Stimulated activated naive CD8-positive, alpha-beta T cell treated with anti-CD3 and anti-CD28 coated beads, Interleukin-15, amount 100 ng/mL, for 72 hours (primary cell): ENCODE results near the gene LRRC26.

Source experiments
- ATAC-seq: fragments of 150-1000 bp; cut with Tn5 transposase; 2 replicates; pipeline ENCODE4 v1.10.0; 2021; ENCODE audit warnings: mild to moderate bottlenecking, moderate library complexity
- DNase-seq, 2 donors: peaks; one replicate each; pipeline ENCODE4 v3.0.0; 2021 to 2022
- H3K27ac Mint-ChIP-seq, 2 donors: one replicate each; pipeline ENCODE4 v1.8.0; 2022; ENCODE audit warnings: mild to moderate bottlenecking in 2 of 2, mixed read lengths in 2 of 2, moderate library complexity in 2 of 2
- H3K27me3 Mint-ChIP-seq: one replicate; pipeline ENCODE4 v1.8.0; 2022; ENCODE audit warnings: mixed read lengths
- H3K4me1 Mint-ChIP-seq: one replicate; pipeline ENCODE4 v1.8.0; 2022; ENCODE audit warnings: mild to moderate bottlenecking, mixed read lengths
- H3K4me3 Mint-ChIP-seq, 2 donors: one replicate each; pipeline ENCODE4 v1.8.0; 2022; ENCODE audit warnings: mild to moderate bottlenecking in 2 of 2, mixed read lengths in 2 of 2, moderate library complexity in 1 of 2
- H3K9me3 Mint-ChIP-seq, 2 donors: one replicate each; pipeline ENCODE4 v1.8.0; 2022; ENCODE audit warnings: mixed read lengths in 2 of 2

LRRC26 gene

GRCh38 chr9:137167747-137168572 lies 1.9 kb downstream of the LRRC26 start:
- Mint-ChIP-seq H3K9me3 (no peaks in the 10 kb centered on the region), H3K27me3 (peaks cover 85% of the 10 kb centered on the region), H3K4me1 (peaks cover 7% of the 10 kb centered on the region), H3K27ac (no peak overlapping the region), H3K4me3 (peak overlapping the region in 1 of 2 donors; percentile 31)
- DNase-seq (no peak), ATAC-seq (peak; percentile 7)

DNA sequence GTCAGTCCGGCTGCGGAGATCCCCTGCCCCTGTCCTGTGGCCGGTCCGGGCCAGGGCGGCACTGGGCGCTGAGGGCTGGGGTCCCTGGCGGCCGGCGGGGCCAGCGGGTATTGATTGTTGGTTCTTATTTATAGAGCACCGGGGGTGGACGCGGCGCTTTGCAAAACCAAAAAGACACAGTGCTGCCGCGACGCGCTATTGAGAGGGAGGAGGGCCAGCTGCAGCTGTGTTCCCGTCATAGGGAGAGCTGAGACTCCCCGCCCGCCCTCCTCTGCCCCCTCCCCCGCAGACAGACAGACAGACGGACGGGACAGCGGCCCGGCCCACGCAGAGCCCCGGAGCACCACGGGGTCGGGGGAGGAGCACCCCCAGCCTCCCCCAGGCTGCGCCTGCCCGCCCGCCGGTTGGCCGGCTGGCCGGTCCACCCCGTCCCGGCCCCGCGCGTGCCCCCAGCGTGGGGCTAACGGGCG lies 2.5 kb downstream of the LRRC26 start:
- H3K27ac Mint-ChIP-seq = no peak overlapping the region
- ATAC-seq = no peak
- H3K4me3 Mint-ChIP-seq = no peak overlapping the region
- peaks cover 84% of the 10 kb centered on the region for H3K27me3 Mint-ChIP-seq
- DNase-seq = no peak
- H3K4me1 Mint-ChIP-seq = peaks cover 7% of the 10 kb centered on the region
- H3K9me3 Mint-ChIP-seq = no peaks in the 10 kb centered on the region

DNA sequence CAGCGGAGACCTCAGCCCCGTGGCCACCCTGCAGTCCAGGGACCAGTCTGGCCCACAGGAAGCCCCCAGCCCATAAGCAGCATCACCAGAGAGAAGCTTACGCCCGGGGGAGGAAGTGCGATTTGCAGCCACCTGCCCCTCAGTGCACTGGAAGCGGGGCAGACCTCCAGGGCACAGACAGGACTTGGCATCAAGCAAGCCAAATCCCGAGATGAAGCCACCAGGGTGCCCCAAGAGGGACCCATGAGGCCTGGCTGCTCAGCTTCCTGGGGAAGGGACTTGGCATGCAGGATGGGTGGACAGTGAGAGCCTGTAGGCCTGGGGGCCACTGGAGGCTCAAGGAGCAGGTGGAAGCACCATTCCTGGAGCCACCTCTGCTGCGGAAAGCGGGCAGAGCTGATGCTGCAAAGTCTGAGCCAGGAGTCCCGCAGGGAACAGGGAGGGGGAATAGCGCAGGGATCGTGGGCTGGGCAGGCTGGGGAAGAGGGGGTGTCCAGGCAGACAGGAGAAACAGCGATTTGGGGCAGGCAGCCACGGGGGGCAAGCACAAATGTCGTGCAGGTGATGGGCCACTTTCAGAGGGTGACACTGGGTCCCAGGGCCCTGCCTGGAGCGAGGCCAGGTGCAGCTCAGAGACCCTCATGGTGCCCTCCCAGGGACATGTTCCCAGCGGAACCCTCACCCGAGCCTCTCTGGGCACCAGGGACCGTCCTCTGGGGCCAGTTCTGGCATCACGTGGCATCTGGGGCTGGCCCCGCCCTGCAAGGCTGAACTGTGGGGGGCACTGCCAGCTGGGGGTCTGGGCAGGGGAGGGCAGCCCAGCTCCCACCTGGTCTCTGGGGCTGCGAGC lies 3.2 kb downstream of the LRRC26 start:
- Mint-ChIP-seq H3K27ac (no peak overlapping the region), H3K9me3 (no peaks in the 10 kb centered on the region), H3K4me1 (peaks cover 11% of the 10 kb centered on the region), H3K4me3 (no peak overlapping the region), H3K27me3 (peaks cover 80% of the 10 kb centered on the region)
- DNase-seq (no peak), ATAC-seq (no peak)

DNA sequence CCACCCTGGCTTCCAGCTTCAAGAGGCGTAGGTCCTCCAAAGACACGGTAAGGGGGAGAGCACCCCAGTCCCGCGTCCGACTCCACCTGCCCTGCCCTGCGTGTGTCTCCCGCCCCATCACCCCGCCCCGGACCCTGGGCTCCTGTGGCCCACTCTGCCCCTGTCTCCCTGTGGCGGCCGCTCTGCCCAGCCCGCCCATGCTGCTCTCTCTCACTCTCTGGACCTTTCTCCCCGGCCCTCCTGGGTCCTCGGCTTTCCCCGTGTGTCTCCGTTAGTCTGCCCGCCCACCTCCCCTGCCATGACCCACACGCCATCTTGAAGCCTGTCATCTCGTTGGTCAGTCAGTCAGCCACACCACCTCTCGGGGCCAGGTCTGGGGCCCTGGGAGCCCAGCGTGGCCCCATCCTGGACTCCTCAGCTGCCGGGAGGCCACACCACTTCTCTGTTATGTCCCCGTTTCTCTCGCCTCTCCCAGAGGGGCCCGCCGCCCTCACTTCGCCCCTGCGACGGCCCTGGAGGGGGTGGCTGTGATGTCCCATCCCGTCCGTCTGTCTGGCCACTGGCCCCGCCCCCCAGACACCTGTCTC lies 4.5 kb downstream of the LRRC26 start:
- ATAC-seq = no peak
- Mint-ChIP-seq H3K27ac (no peak overlapping the region), H3K9me3 (no peaks in the 10 kb centered on the region), H3K27me3 (peaks cover 80% of the 10 kb centered on the region), H3K4me3 (no peak overlapping the region), H3K4me1 (peaks cover 13% of the 10 kb centered on the region)
- DNase-seq = no peak

DNA sequence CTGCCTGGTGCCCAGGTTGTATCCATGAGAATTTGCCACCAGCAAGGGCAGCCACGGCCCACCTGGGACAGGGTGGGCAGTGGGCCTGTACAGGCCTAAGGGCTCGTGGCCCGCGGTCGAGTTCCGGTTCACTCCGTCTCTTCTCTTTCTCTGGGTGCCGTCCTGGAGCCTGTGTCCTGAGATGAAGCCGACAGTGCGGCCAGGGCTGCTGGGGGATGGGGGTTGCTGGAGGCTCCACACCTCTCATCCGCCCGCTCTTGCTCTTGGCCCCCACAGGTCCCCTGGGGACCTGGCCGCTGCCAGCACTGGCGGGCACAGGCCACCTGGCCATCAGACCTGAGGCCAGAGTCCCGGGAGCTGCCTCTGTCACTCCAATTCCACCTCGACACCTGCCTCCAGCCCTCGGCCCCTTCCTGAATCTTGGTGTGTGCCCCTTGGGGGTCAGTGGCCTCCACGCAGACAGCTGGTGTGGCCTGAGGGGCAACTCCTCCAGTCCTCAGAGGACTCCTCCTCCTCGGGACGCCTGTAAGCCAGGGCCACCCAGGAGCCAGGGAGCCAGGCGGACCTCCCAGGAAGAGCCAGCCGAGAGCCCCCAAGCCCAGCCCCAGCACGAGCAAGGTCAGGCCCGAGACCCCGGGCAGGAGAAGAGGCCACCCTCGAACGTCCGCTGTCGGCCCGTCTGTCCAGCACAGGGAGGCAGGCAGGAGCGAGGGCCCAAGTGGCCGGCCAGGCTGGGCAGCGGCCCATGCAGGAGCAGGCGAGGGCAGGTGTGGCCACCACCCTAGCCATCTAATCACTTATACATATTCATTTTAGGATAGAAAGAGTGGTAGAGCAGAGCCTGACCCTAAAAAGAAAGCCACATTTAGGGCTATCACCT lies 5.2 kb downstream of the LRRC26 start:
- Mint-ChIP-seq H3K27ac (no peak overlapping the region), H3K9me3 (no peaks in the 10 kb centered on the region), H3K4me3 (no peak overlapping the region), H3K4me1 (peaks cover 13% of the 10 kb centered on the region), H3K27me3 (peaks cover 81% of the 10 kb centered on the region)
- no peak for DNase-seq
- no peak for ATAC-seq

- peaks cover 18% of the 10 kb centered on the region for H3K4me1 Mint-ChIP-seq
Observed at GRCh38 chr9:137163805-137164204, 6.0 kb downstream of the LRRC26 start.

DNA sequence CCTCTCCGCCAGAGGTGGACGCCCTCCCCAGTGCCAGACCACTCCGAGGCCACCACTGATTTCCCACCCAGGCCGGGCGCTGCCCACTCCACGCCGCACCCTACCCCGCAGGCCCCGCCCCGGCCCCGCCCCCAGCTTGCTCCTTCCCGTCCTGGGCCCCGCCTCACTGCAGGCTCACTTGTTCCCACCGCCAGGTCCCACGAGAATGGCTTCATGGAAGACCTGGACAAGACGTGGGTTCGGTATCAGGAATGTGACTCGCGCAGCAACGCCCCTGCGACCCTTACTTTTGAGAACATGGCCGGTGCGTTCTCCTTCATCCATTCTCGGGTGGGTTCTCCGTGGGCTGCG lies 6.5 kb downstream of the LRRC26 start:
- H3K4me3 Mint-ChIP-seq = peak overlapping the region; percentile 19 to 36
- peaks cover 19% of the 10 kb centered on the region for H3K4me1 Mint-ChIP-seq
- ATAC-seq = no peak
- no peaks in the 10 kb centered on the region for H3K9me3 Mint-ChIP-seq
- peaks cover 83% of the 10 kb centered on the region for H3K27me3 Mint-ChIP-seq
- no peak for DNase-seq
- no peak overlapping the region for H3K27ac Mint-ChIP-seq

More at GRCh38 chr9:137163805-137164204, 6.0 kb downstream of the LRRC26 start:
- no peak for ATAC-seq
- Mint-ChIP-seq H3K4me3 (peak overlapping the region in 1 of 2 donors; percentile 36), H3K27me3 (peaks cover 83% of the 10 kb centered on the region), H3K27ac (no peak overlapping the region), H3K9me3 (no peaks in the 10 kb centered on the region)
- DNase-seq = no peak

DNA sequence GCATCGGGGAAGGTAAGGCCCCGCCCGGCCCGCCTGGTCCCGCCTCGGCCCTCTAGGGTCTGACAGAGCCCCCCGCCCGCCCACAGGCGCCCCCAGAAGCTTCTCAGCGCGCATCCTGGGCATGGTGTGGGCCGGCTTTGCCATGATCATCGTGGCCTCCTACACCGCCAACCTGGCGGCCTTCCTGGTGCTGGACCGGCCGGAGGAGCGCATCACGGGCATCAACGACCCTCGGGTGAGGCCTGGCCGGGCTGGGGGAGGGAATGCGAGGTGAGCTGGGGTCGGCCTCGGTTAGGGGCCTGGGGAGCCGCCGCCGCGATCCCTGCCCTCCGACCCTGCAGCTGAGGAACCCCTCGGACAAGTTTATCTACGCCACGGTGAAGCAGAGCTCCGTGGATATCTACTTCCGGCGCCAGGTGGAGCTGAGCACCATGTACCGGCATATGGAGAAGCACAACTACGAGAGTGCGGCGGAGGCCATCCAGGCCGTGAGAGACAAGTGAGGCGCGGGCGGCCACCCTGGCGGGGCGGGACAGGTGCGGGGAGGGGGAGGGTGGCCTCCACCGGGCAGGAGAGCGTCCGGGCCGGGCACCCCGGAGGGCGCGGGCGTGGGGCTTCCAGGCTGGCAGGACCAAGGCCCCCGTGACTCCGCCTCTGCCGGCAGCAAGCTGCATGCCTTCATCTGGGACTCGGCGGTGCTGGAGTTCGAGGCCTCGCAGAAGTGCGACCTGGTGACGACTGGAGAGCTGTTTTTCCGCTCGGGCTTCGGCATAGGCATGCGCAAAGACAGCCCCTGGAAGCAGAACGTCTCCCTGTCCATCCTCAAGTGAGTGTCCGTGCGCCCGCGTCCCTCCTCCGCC lies 7.1 kb downstream of the LRRC26 start:
- no peak overlapping the region for H3K27ac Mint-ChIP-seq
- peaks cover 25% of the 10 kb centered on the region for H3K4me1 Mint-ChIP-seq
- DNase-seq (no peak), ATAC-seq (no peak)
- H3K27me3 Mint-ChIP-seq = peaks cover 87% of the 10 kb centered on the region
- H3K9me3 Mint-ChIP-seq = no peaks in the 10 kb centered on the region
- peak overlapping the region in 1 of 2 donors; percentile 36 for H3K4me3 Mint-ChIP-seq

DNA sequence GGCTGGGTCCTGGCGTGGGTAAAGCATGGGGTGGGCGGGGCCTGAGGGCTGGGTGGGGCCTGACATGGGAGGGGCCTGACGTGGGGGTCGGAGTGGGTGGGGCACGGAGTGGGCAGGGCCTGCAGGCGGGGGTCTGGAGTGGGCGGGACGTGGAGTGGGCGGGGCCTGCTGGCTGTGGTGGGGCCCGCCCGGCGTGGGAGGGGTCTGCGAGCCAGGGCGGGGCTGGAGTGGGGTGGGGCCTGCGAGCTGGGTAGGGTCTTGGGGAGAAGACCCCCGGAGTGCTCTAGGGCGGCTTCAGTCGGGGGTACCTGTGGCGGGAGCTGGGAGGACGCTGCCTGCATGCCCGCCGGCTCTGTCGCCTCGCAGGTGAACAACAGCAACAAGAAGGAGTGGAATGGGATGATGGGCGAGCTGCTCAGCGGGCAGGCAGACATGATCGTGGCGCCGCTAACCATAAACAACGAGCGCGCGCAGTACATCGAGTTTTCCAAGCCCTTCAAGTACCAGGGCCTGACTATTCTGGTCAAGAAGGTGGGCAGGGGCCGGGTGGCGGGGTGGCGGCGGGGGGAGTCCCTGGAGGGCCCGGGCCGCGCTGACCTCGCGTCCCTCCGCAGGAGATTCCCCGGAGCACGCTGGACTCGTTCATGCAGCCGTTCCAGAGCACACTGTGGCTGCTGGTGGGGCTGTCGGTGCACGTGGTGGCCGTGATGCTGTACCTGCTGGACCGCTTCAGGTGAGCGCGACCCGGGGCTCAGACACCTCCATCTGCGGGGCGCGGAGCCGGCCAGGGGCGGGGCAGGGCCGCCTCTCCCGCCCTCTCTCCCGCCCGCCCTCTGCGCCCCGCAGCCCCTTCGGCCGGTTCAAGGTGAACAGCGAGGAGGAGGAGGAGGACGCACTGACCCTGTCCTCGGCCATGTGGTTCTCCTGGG lies 8.0 kb downstream of the LRRC26 start:
- Mint-ChIP-seq H3K4me3 (peak overlapping the region; percentile 33 to 35), H3K9me3 (no peaks in the 10 kb centered on the region), H3K27ac (no peak overlapping the region), H3K27me3 (peaks cover 93% of the 10 kb centered on the region), H3K4me1 (peaks cover 33% of the 10 kb centered on the region)
- no peak for DNase-seq
- no peak for ATAC-seq

DNA sequence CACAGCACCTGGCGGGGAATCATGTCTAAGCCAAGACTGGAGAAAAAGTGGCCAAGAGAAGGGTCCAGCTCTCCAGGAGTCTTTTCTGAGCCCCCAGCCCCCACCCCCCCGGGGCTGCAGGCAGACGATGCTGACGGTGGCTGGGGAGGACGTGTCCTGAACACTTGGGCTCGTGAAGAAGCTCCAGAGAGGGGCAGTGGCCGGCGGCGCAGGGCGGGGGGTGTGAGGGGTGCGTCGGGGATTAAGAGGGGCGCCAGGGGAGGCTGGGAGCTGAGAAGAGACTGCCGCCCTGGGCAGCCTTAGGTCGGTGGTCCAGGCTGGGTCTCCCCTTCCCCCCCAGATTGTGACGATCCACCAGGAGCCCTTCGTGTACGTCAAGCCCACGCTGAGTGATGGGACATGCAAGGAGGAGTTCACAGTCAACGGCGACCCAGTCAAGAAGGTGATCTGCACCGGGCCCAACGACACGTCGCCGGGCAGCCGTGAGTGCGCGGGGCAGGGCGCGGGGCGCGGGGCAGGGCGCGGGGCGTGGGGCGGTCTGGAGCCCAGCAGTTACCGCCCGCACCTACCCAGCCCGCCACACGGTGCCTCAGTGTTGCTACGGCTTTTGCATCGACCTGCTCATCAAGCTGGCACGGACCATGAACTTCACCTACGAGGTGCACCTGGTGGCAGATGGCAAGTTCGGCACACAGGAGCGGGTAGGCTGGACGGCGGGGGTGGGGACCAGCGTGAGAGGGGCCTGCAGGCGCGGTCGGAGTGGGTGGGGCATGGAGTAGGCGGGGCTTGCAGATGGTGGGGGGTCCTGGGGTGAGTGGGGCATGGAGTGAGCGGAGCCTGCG lies 8.9 kb downstream of the LRRC26 start:
- ATAC-seq = no peak
- no peaks in the 10 kb centered on the region for H3K9me3 Mint-ChIP-seq
- peaks cover 41% of the 10 kb centered on the region for H3K4me1 Mint-ChIP-seq
- H3K27ac Mint-ChIP-seq = no peak overlapping the region
- H3K27me3 Mint-ChIP-seq = peaks cover 93% of the 10 kb centered on the region
- no peak overlapping the region for H3K4me3 Mint-ChIP-seq
- no peak for DNase-seq

GRCh38 chr9:137160054-137160425 lies 9.8 kb downstream of the LRRC26 start:
- peaks cover 43% of the 10 kb centered on the region for H3K4me1 Mint-ChIP-seq
- peaks cover 93% of the 10 kb centered on the region for H3K27me3 Mint-ChIP-seq
- ATAC-seq = no peak
- no peak overlapping the region for H3K4me3 Mint-ChIP-seq
- H3K27ac Mint-ChIP-seq = no peak overlapping the region
- no peaks in the 10 kb centered on the region for H3K9me3 Mint-ChIP-seq
- DNase-seq = no peak

DNA sequence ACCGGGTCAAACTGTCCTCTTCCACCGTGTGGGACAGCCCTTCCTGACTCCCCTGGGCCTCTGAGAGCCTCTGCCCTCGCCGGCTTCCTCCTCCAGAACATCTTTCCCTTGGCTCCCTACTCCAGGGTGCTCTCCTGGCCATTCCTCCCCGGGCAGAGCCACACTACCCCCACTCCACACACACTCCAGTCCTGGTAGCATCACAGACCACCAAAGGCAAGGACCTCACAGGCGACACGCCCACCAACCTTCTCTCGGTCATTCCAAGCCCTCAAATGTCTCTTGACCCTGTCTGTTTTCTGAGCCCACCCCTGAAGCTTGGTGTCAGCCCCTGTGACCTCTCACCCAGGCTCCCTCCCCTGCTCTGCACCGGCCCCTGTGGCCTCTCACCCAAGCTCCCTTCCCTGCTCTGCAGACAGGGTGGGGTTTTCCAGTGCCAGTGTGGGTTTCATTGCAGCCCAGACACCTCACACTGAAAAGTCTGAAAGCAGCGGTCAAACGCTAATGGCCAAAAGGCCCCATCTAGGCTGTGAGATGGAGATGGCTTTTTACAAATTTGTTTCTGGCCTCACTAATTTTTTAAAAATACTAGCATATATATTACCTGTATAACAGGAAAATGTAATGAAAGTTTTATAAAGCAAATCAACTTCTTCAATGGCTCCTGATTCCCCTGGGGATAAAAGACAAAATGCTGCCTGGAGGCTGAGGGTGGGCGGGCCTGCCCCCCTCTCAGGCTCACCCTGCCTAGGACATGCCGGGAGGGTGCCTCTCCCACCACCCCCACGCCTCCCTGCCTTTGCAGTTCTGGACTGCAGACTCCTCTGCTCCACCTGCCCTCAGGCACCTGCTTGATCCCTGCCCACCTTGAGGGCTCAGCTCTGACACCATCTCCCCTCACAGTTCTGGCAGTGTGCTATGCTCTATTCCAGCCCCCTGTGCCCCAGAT lies 10.5 kb downstream of the LRRC26 start:
- DNase-seq (no peak), ATAC-seq (no peak)
- H3K4me1 Mint-ChIP-seq = peaks cover 43% of the 10 kb centered on the region
- H3K27me3 Mint-ChIP-seq = peaks cover 92% of the 10 kb centered on the region
- H3K27ac Mint-ChIP-seq = no peak overlapping the region
- no peaks in the 10 kb centered on the region for H3K9me3 Mint-ChIP-seq
- H3K4me3 Mint-ChIP-seq = no peak overlapping the region
